Adrenal gland (tissue), 12 donors: Measurements from ENCODE around the gene BCAS3. TPM values are rescaled to one million over a fixed set of nuclear protein-coding genes. Genes with fewer than 3 reads are reported as not detected.
"Not testable (repeated sequence)": the region's sequence is repeated elsewhere in the genome, so short reads cannot be mapped to it uniquely, and the experiment has no call there.

Experiments used
- DNase-seq, 7 donors: peaks; one replicate each; pipeline ENCODE4 v3.0.0-alpha.2; 2019 to 2020
- H3K27ac ChIP-seq, 5 donors: fragments of 200-600 bp; sonication (generic) in 4 of 5; 1 replicate in 3 of 5; 2 replicates in 2 of 5; pipeline versions ENCODE4 v1.5.1 to v1.8.0; 2016 to 2020; ENCODE audit warnings: mild to moderate bottlenecking in 1 of 5
- H3K27me3 ChIP-seq: fragments of 200-600 bp; 2 replicates; pipeline ENCODE4 v1.8.0; 2021
- H3K36me3 ChIP-seq, 2 donors: fragments of 200-600 bp; replicated peaks in 1 of 2; 1 replicate in 1 of 2; 2 replicates in 1 of 2; pipeline versions ENCODE4 v1.5.1 to v1.8.0; 2018 to 2022
- H3K4me1 ChIP-seq, 2 donors: fragments of 200-600 bp; replicated peaks in 1 of 2; 1 replicate in 1 of 2; 2 replicates in 1 of 2; pipeline versions ENCODE4 v1.5.1 to v1.8.0; 2018 to 2021
- H3K4me3 ChIP-seq, 4 donors: fragments of 200-600 bp; sonication (generic) in 3 of 4; one replicate each; pipeline ENCODE4 v1.5.1; 2016 to 2018
- H3K9me3 ChIP-seq, 3 donors: fragments of 200-600 bp; sonication (generic) in 1 of 3; replicated peaks in 1 of 3; 1 replicate in 2 of 3; 2 replicates in 1 of 3; pipeline versions ENCODE4 v1.5.1 to v1.8.0; 2016 to 2021
- POLR2A ChIP-seq, 2 donors: fragments of 450-650 bp; IDR thresholded peaks; one replicate each; pipeline ENCODE4 v1.6.1; 2017; ENCODE audit warnings: antibody characterized with exemption in 2 of 2, mild to moderate bottlenecking in 2 of 2, moderate library complexity in 1 of 2
- WGBS, 4 donors: extraction: QIAGEN DNeasy Blood & Tissue Kit in 2 of 4; methylation state at CpG; one replicate each; pipeline versions ENCODE4 v1.1.5 to v1.1.7; 2013 to 2017; 5-methylcytosine and 5-hydroxymethylcytosine counted together
- intact Hi-C, 2 donors: fragments of 100-400 bp; cut with DNase I; formaldehyde crosslinking; loops; one replicate each; pipeline versions ENCODE4 v1.14.1 to v1.15.0; 2022 to 2023
- polyA plus RNA-seq, 3 donors: library from polyadenylated mRNA; stranded (reverse); fragments of 200-250 nt in 2 of 3; fragments of 350-450 nt in 1 of 3; fragmentation: Illumina TruSeq in 1 of 3; extraction: RNeasy Lipid Tissue Mini Kit (QIAGEN cat#74804) in 1 of 3; gene quantifications; one replicate each; pipeline ENCODE4 v1.2.3, GENCODE V29; 2013 to 2014
- total RNA-seq, 9 donors: library from RNA; depleted of rRNA in 4 of 9; stranded (reverse); fragments of >200 nt in 4 of 9; fragments of 120-200 nt in 1 of 9; fragmentation: NEBNext Ultra II Directional in 1 of 9; extraction: Animal tissue kit (Norgen Biotek cat#: 25700) in 1 of 9; gene quantifications; one replicate each; pipeline versions ENCODE4 v1.1.0 to v1.2.4, GENCODE V29; 2013 to 2023
- TF ChIP-seq, protein P1 (sequence below), 6 experiments: fragments of 450-650 bp in 4 of 6; fragments of 200-600 bp in 2 of 6; sonication (generic) in 1 of 6; IDR thresholded peaks; 1 replicate in 5 of 6; 2 replicates in 1 of 6; pipeline versions ENCODE4 v1.5.1 to v1.8.0; 2016 to 2021; ENCODE audit warnings: antibody characterized with exemption in 6 of 6, mild to moderate bottlenecking in 2 of 6, moderate library complexity in 1 of 6
- donor health status: healthy with polysubstance abuse.
- donor health status: Bipolar disorder and iron deficiency.
- donor health status: DM: yes; HTN: yes; CAD: no.
- donor health status: DM: no; HTN: no; CAD: no.
- donor health status: DM: no; HTN: no; CAD: no.
- donor health status: DM: yes; HTN: yes; CAD: no.

BCAS3 gene
- total and polyA plus RNA-seq, 12 donors: 9.4 to 105 (median 29.0) TPM

GRCh38 chr17:61029181-61029580, 351.5 kb downstream of the BCAS3 start:
- Histone ChIP-seq H3K4me1 (no peaks in the 10 kb centered on the region), H3K36me3 (no peaks in the 10 kb centered on the region), H3K27ac (no peak overlapping the region), H3K9me3 (no peaks in the 10 kb centered on the region), H3K27me3 (no peaks in the 10 kb centered on the region), H3K4me3 (no peak overlapping the region)
- TF ChIP-seq, protein P1, sequence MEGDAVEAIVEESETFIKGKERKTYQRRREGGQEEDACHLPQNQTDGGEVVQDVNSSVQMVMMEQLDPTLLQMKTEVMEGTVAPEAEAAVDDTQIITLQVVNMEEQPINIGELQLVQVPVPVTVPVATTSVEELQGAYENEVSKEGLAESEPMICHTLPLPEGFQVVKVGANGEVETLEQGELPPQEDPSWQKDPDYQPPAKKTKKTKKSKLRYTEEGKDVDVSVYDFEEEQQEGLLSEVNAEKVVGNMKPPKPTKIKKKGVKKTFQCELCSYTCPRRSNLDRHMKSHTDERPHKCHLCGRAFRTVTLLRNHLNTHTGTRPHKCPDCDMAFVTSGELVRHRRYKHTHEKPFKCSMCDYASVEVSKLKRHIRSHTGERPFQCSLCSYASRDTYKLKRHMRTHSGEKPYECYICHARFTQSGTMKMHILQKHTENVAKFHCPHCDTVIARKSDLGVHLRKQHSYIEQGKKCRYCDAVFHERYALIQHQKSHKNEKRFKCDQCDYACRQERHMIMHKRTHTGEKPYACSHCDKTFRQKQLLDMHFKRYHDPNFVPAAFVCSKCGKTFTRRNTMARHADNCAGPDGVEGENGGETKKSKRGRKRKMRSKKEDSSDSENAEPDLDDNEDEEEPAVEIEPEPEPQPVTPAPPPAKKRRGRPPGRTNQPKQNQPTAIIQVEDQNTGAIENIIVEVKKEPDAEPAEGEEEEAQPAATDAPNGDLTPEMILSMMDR (IDR thresholded peaks at IDR 0.05): no peak
- intact Hi-C loops: no loop called here
- 93 to 97% (median 94%) methylated on average over 4 of the region's 4 CpGs for WGBS, 4 donors
- DNase-seq: no peak

DNA sequence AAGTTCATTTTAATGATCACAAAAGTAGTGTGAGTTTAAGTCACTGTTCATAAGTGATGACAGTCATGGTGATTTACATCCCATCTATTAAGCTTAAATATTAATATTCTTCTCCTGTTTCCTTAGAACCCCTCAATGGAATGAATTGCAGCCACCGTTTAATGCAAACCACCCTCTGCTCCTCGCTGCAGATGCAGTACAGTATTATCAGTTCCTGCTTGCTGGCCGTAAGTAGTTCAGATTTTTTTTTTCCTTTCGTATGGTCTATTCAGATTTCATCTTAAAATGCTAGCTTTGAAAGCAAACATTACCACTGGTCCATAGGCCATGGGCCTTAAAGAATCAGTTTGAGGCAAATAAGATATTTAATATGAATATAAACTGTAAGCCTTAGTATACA, 363.0 kb downstream of the BCAS3 start:
- H3K4me3 ChIP-seq: no peak overlapping the region
- intact Hi-C loops: no loop called here
- peaks cover 0 to 7% of the 10 kb centered on the region in 2 donors for H3K36me3 ChIP-seq
- H3K4me1 ChIP-seq: no peaks in the 10 kb centered on the region
- no peaks in the 10 kb centered on the region for H3K27me3 ChIP-seq
- no peak for DNase-seq
- TF ChIP-seq, protein P1 (IDR thresholded peaks at IDR 0.05): no peak
- TF ChIP-seq POLR2A (IDR thresholded peaks at IDR 0.05): no peak
- WGBS, 4 donors: 90 to 93% (median 92%) methylated on average over 4 of the region's 4 CpGs
- H3K9me3 ChIP-seq: no peaks in the 10 kb centered on the region
- H3K27ac ChIP-seq: no peak overlapping the region

- H3K27ac ChIP-seq, H3K4me3 ChIP-seq, H3K4me1 ChIP-seq, H3K9me3 ChIP-seq, DNase-seq, H3K36me3 ChIP-seq, H3K27me3 ChIP-seq, intact Hi-C loops: not testable (repeated sequence)
- 96 to 98% (median 97%) methylated on average over 5 of the region's 5 CpGs for WGBS, 4 donors
Observed at GRCh38 chr17:61042348-61042747, 364.7 kb downstream of the BCAS3 start.

GRCh38 chr17:61047515-61047914, 369.9 kb downstream of the BCAS3 start:
- Histone ChIP-seq H3K36me3 (no peaks in the 10 kb centered on the region), H3K4me1 (peaks cover 0 to 4% of the 10 kb centered on the region in 2 donors), H3K27ac (no peak overlapping the region), H3K9me3 (no peaks in the 10 kb centered on the region), H3K4me3 (no peak overlapping the region), H3K27me3 (no peaks in the 10 kb centered on the region)
- no peak for TF ChIP-seq POLR2A (IDR thresholded peaks at IDR 0.05)
- TF ChIP-seq, protein P1 (IDR thresholded peaks at IDR 0.05): no peak
- intact Hi-C loops: no loop called here
- DNase-seq: no peak

DNA sequence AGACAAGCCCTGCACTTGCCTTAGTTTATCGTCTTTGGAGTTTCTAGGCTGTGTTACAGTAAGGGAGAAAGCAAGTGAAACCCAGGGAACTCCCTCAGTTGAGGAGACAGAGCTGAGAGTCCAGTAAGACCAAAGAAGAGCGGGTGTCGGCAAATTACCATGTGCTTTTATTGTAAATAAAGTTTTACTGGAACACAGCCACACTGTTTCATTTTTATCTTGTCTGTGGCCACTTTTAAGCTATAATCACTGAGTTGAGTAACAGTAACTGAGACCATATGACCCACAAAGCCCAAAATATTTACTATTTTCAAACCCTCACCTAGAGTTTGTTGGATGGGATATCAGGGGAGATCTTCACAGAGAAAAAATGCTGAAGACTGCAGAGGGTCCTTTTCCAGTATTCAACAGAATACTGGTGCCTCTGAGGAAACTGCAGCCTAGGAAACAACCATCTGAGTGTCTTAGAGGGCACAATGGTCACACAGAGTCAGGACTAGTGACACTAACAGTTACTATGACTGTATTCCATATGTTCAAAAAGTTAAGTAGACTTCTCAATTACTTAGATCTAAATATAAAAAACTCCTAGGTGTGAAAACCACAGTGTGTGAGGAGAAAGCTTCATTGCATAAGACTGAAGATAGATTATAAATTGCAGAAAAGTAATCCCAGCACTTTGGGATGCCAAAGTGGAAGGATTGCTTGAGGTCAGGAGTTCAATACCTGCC, 370.9 kb downstream of the BCAS3 start:
- no peaks in the 10 kb centered on the region for H3K27me3 ChIP-seq
- no peak for DNase-seq
- H3K27ac ChIP-seq: no peak overlapping the region
- peaks cover 0 to 4% of the 10 kb centered on the region in 2 donors for H3K4me1 ChIP-seq
- intact Hi-C loops: no loop called here
- 94 to 98% (median 95%) methylated on average over 3 of the region's 3 CpGs for WGBS, 4 donors
- H3K9me3 ChIP-seq: no peaks in the 10 kb centered on the region
- no peak overlapping the region for H3K4me3 ChIP-seq
- H3K36me3 ChIP-seq: no peaks in the 10 kb centered on the region
- TF ChIP-seq, protein P1 (IDR thresholded peaks at IDR 0.05): no peak
- no peak for TF ChIP-seq POLR2A (IDR thresholded peaks at IDR 0.05)
